ENCODE data around the gene LTA4H.

DNA sequence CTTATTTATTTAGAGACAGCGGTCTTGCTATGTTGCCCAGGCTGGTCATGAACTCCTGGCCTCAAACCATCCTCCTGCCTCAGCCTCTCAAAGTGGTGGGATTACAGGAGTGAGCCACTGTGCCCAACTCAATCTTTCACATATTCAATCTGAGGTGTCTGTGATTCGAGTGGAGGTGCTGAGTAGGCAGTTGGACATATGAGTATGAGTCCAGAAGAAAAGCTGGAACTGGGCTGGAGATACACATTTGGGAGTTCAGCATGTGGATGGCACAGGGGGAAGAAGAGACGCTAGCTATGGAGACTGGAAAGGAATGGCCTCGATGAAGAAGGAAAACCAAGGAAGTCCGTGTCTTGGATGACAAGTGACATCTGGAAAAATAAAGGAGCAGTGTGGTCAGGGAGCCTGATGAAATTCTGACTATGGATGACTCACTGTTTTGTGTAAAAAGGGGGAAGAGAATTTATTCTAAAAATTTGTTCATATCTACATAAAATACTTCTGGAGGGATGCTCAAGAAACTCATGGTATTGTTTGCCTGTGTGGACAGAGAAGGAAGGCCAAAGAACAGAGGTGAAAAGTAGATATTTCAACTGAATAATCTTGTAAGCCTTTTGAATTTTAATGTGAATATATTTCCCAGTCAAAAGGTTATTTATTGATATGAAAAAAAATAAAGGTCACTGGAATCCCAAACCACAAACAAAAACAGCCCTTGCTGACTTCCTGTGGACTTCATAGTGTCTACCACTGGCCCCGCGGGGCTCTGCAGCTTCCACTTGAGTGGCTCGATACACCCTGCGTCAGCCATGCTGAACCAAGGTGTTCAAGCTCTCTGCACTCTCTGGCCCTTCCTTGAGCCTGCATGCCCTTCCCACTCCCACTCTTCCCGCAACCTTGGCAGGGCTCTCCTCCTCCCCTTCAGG lies 8.9 kb upstream of the LTA4H start:
- TF ChIP-seq CTCF (conservative IDR thresholded peaks at IDR 0.05; ENCODE audit: low read depth, low read length) = no peak
- no peak for TF ChIP-seq SMC3 (IDR thresholded peaks at IDR 0.05; ENCODE audit: low read depth, low read length)

All from IMR-90 (cell line).